Brain microvascular endothelial cell (primary cell): ENCODE results near the gene SGCB.

Experiments
- DNase-seq: peaks from one replicate; pipeline ENCODE4 v3.0.0-alpha.2; 2020
- H3K27ac ChIP-seq: fragments of 250-450 bp; sonication (Bioruptor Pico); 2 replicates; pipeline ENCODE4 v1.5.1; 2020; ENCODE audit warnings: mild to moderate bottlenecking, moderate library complexity
- H3K27me3 ChIP-seq: fragments of 250-450 bp; sonication (Bioruptor Pico); replicated peaks from 2 replicates; pipeline ENCODE4 v1.5.1; 2020; ENCODE audit warnings: mild to moderate bottlenecking
- H3K36me3 ChIP-seq: fragments of 250-450 bp; sonication (Bioruptor Pico); replicated peaks from 2 replicates; pipeline ENCODE4 v1.5.1; 2020; ENCODE audit warnings: mild to moderate bottlenecking
- H3K4me3 ChIP-seq: 2 replicates; pipeline ENCODE4 v1.5.1; 2011; ENCODE audit warnings: low read depth, mild to moderate bottlenecking, control low read depth, low read length, moderate library complexity
- in situ Hi-C: cut with HindIII; loops from 2 replicates; pipeline ENCODE4 v1.10.0; 2017; ENCODE audit warnings: low sequenced_read_pairs, low pct_ligation_motif_present
- TF ChIP-seq, protein P1 (sequence below): IDR thresholded peaks from 2 replicates; pipeline ENCODE4 v1.5.1; 2011; ENCODE audit warnings: low read depth, mild to moderate bottlenecking, moderate library complexity, low read length, control low read depth, inconsistent platforms; ENCODE audit errors: missing control alignments

The SGCB gene

DNA sequence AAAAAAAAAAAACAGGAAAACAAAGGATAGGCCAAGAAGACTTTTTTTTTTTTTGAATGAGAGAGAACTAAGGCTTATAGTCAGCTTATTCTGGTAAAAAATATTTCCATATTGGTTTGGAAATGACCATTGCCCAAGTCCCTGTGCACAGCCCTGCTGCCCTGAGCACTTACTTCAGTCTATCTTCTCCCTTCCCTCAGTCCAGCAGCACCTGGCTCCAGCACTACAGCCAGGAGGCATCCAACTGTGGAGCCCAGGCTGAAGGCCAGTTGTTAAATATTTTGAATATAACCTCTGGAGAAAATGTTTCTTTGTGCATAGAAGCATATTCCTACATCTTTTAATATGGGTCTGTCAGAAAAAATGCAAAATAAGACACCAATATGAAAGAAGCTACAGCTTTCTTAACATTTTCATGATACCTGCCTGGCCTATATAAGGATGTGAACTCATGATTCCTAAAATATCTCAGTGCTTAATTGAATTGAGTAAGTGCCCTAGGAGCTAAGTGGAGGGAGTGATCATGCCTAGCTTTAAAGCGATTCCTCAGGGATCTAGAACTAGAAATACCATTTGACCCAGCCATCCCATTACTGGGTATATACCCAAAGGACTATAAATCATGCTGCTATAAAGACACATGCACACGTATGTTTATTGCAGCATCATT lies 32.4 kb downstream of the SGCB start:
- no peak for DNase-seq
- no peaks in the 10 kb centered on the region for H3K36me3 ChIP-seq
- no peak overlapping the region for H3K27ac ChIP-seq
- H3K27me3 ChIP-seq: no peaks in the 10 kb centered on the region
- H3K4me3 ChIP-seq: no peak overlapping the region
- TF ChIP-seq, protein P1, sequence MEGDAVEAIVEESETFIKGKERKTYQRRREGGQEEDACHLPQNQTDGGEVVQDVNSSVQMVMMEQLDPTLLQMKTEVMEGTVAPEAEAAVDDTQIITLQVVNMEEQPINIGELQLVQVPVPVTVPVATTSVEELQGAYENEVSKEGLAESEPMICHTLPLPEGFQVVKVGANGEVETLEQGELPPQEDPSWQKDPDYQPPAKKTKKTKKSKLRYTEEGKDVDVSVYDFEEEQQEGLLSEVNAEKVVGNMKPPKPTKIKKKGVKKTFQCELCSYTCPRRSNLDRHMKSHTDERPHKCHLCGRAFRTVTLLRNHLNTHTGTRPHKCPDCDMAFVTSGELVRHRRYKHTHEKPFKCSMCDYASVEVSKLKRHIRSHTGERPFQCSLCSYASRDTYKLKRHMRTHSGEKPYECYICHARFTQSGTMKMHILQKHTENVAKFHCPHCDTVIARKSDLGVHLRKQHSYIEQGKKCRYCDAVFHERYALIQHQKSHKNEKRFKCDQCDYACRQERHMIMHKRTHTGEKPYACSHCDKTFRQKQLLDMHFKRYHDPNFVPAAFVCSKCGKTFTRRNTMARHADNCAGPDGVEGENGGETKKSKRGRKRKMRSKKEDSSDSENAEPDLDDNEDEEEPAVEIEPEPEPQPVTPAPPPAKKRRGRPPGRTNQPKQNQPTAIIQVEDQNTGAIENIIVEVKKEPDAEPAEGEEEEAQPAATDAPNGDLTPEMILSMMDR: no peak
- in situ Hi-C loops: no loop called here

- in situ Hi-C loops: no loop called here
- H3K4me3 ChIP-seq: no peak overlapping the region
- no peak overlapping the region for H3K27ac ChIP-seq
- no peak for DNase-seq
- TF ChIP-seq, protein P1: no peak
- H3K36me3 ChIP-seq: no peaks in the 10 kb centered on the region
- no peaks in the 10 kb centered on the region for H3K27me3 ChIP-seq
These were observed 33.7 kb downstream of the SGCB start for GRCh38 chr4:52004414-52004813.

DNA sequence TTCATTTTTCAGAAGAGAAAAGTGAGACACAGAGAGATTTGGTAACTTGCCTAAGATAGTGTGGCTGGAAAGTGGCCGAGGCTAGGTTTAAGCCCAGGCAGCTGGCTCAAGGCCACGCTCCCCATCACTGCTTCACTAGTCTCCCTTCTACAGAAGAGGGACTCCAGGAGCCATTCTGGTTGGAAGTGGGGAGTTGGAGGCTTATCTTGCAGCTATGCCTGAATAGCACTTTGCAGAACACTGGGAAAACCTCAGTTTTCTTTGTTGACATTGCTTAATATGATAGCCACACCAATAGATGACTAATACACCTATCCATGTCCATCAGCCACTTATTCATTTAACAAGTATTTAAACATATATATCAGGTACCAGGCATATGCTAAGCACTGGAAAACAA lies 36.5 kb downstream of the SGCB start:
- no peak overlapping the region for H3K27ac ChIP-seq
- H3K4me3 ChIP-seq: no peak overlapping the region
- TF ChIP-seq, protein P1: no peak
- DNase-seq: no peak
- in situ Hi-C loops: no loop called here
- H3K27me3 ChIP-seq: no peaks in the 10 kb centered on the region
- no peaks in the 10 kb centered on the region for H3K36me3 ChIP-seq

- no peaks in the 10 kb centered on the region for H3K27me3 ChIP-seq
- in situ Hi-C loops: no loop called here
- H3K4me3 ChIP-seq: no peak overlapping the region
- no peak overlapping the region for H3K27ac ChIP-seq
- DNase-seq: no peak
- TF ChIP-seq, protein P1: no peak
- H3K36me3 ChIP-seq: no peaks in the 10 kb centered on the region
These were observed 38.8 kb downstream of the SGCB start for GRCh38 chr4:51999250-51999649.

- TF ChIP-seq, protein P1: no peak
- no peak for DNase-seq
- in situ Hi-C loops: no loop called here
- no peaks in the 10 kb centered on the region for H3K27me3 ChIP-seq
- H3K27ac ChIP-seq: no peak overlapping the region
- no peak overlapping the region for H3K4me3 ChIP-seq
- H3K36me3 ChIP-seq: no peaks in the 10 kb centered on the region
These were observed 39.3 kb downstream of the SGCB start for GRCh38 chr4:51998837-51999236.

DNA sequence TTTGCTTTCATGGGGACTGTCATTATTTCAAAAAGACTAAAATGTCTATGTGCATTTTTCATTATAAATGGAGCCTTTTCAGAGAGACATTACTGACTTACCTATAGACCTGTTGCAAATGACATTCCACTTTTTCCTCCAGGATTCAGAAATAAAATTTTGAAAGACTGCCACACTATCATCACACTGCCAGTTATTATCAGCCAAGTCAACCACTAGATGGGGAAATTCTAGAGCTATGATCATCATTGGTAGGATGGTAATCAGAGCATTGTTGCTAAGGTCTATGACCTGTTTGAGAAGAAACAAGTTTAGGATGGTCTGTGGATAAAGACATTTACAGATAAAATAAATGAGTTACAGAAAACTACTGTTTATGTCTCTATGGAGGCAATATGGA lies 40.5 kb downstream of the SGCB start:
- TF ChIP-seq, protein P1: no peak
- Histone ChIP-seq H3K4me3 (no peak overlapping the region), H3K36me3 (no peaks in the 10 kb centered on the region), H3K27me3 (no peaks in the 10 kb centered on the region), H3K27ac (no peak overlapping the region)
- in situ Hi-C loops: no loop called here
- DNase-seq: no peak
